GM08714 (cell line): Measurements from ENCODE around the gene HIVEP2.
A peak's percentile ranks its signal among the peaks of the same experiment; 100 is the strongest.

Experiments
- H3K4me3 ChIP-seq: fragments of 200-500 bp; sonication (Bioruptor generic); 2 replicates; pipeline ENCODE4 v1.5.1; 2014; ENCODE audit warnings: mild to moderate bottlenecking, low read length, inconsistent platforms
- ZNF274 ChIP-seq: IDR thresholded peaks from 2 replicates; pipeline ENCODE4 v1.6.1; 2012; ENCODE audit warnings: mild to moderate bottlenecking, low read depth, low read length

HIVEP2 gene

DNA sequence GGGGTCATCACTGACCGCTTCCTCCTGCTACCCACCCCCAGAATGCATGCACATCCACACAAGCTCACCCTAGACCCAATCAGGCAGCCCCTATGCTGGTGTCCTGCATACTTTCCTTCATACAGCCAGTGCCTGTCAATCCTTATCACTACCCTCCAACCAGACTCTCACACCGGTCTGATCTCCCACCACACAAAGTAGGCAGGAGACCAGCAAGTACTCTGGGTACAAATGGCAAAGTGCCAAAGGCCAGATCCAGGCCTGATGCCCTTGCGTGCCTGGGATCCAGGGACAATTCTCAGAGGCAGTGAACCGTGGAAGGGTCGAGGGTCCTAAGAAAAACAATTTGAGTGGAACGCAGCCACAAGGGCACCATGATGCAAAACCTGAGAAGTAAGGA, 114.2 kb downstream of the HIVEP2 start:
- TF ChIP-seq ZNF274: no peak
- no peak overlapping the region for H3K4me3 ChIP-seq

DNA sequence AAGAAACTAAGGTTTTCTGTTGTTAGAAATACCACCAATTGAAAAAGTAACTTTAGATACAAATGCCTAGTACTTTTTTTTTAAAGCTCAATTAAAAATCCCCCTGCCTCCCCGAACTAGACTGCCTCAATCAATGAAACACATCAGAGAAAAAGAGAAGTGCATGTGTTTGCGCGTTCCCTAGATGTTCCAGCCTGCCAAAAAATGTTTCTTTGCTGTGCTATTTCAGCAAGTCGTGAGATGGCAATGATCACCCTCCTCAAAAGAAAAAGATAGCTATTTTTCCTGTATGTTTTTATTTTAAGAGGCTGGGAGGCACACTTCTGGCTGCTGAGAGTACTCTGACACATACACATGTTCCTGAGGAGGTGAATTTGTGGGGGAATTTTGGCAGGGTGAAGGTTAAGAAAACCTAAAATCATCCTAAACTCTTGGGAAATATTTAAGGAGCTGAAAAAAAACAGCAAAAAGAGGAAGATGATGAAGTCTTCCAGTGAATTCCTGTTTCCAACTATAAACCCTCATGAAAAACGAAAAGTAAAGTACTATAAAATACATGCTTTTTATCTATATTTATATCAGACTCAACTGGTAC, 114.8 kb downstream of the HIVEP2 start:
- no peak for TF ChIP-seq ZNF274

DNA sequence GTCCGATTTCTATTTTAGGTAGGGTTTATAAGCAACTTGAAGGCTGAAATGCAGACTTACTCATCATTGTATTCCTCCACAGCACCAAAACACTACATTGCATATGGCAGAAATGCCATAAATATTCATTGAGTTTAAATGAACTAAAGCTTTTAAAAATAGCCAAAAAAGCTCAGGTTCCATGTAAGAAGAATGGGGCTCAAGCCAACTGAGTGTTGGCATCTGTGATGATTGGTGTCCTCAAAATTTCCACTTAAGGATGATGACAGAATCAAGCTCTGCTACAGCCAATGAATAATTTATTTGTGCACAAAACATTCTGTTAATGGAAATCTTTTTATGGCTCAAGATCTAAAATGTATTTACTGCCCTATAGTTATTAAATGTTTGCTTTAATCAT, 115.4 kb downstream of the HIVEP2 start:
- TF ChIP-seq ZNF274: no peak

More for the DNA sequence above, 114.8 kb downstream of the HIVEP2 start:
- H3K4me3 ChIP-seq: no peak overlapping the region

DNA sequence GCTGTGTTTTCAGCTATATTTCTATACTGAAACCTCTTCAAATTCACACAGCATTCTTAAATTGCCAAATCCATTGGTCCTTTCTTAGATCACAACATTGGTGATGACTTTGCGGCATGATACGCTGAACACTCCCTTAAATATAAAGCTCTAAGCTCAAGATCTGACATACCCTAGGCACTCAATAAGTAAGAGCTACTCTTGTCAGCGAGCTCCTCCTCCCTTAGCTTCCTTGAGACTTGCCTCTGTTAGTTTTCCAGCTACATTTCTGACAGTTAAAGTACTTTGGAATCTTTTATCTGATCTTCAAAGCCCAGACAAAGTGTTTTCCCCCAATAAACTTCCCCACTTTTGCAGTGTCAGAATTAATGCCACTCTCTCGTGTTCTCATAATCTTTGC, 117.0 kb downstream of the HIVEP2 start:
- TF ChIP-seq ZNF274: no peak
- H3K4me3 ChIP-seq: no peak overlapping the region

More for the DNA sequence above, 115.4 kb downstream of the HIVEP2 start:
- no peak overlapping the region for H3K4me3 ChIP-seq

DNA sequence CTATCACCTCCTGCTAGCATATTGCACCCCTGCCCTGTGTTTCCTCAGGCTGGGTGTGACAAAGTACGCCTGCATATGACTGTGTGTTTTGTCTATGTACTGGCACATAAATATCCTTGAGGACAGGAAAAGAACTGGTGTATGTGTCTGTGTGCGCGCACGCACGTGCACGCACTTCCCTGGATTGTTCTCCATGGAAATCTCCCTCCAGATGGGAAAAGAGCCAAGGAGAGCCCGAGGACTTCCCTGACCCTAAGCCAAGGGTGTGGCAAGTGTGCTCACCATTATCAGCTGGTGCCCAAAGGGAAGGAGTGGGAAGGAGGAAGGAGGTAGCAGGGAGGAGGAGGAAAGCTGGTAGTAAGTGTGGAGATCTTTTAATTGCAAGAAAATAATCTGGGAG, 117.6 kb downstream of the HIVEP2 start:
- TF ChIP-seq ZNF274: no peak

DNA sequence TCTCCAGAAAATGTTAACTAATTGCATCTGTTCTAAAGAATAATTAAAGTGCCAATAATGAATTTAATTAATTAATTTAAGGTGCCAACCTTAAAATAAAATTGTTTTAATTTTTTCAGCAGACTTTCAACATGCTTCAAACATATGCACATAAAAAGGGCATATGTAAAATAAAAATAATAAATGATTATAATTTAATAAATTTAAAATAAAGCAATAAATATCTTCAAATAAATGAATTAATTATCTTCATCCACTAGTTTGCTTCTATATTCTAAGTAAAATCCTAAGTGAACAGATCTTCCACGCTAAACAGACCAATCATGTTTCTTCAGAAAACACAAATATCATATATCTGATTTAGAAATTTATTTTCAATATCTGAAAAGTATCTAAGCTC, 119.2 kb downstream of the HIVEP2 start:
- TF ChIP-seq ZNF274: no peak
- no peak overlapping the region for H3K4me3 ChIP-seq

More for the DNA sequence above, 117.6 kb downstream of the HIVEP2 start:
- H3K4me3 ChIP-seq: no peak overlapping the region

DNA sequence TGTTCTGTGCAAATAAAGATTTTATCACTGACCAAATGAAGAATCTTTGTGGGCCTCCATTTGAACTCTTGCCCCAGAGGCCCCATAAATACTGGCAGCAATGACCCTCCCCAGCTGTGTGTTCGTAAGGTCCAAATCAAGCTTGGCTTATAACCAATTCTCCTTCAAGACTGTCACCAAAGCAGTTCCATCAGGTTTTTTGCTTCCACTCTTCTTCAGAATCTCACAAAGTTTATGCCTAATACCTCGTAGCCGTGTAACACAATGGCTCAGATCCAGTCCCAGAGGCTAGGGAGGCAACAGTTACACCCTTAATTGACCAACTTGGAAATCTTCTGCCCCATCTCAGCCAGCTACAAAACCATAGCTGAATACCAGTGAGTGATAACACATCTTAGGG, 120.5 kb downstream of the HIVEP2 start:
- no peak overlapping the region for H3K4me3 ChIP-seq
- no peak for TF ChIP-seq ZNF274

DNA sequence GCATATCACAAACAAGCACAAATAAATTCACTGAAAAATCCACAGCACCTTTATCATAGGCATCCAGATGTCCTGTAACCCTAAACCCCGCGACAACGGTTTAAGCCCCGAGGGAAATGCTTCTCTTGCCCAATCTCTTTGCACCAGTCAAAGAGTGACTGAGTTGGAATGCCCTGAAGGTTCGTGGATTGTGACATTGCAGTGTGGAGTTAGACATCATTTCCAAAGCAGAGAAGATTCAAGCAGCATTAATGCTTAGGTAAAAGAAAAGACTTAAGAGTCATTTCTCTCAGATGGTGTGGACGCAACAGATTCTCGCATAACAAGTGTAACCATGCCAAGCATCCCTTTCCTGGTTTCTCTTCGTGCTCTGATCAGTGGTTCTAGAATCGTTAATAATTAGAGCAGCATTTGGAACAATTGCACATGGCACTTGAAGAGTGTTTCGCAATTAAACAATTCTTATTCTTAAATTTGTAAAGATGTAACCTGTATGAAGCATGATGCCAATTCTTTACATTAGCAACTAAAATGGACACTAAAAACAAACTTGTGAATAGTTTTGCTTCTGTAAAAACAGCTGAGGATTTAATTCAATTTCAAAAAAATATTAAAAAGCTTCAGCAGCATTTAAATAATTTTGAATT, 121.6 kb downstream of the HIVEP2 start:
- TF ChIP-seq ZNF274: no peak

DNA sequence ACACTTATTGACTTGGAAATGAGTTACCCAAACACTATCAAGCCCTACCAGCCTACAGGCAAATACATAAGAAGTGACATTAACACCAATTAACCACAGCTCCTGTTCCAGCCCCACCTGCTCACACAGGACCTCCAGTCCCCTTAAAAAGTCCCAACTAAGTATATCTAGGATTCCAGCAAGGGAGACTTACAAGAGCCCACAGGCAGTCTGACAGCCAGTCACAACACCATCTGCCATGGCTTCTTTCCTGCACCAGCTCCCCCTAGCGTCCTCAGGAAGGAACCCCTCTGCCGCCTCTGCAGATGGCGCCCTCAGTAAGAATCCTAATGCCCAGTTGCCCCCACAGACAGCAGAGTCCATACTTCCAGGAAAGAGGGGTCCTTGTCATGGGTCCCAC, 122.1 kb downstream of the HIVEP2 start:
- TF ChIP-seq ZNF274: no peak
- H3K4me3 ChIP-seq: no peak overlapping the region; the same call in 1 of the 2 replicates

More for the DNA sequence above, 121.6 kb downstream of the HIVEP2 start:
- no peak overlapping the region for H3K4me3 ChIP-seq

DNA sequence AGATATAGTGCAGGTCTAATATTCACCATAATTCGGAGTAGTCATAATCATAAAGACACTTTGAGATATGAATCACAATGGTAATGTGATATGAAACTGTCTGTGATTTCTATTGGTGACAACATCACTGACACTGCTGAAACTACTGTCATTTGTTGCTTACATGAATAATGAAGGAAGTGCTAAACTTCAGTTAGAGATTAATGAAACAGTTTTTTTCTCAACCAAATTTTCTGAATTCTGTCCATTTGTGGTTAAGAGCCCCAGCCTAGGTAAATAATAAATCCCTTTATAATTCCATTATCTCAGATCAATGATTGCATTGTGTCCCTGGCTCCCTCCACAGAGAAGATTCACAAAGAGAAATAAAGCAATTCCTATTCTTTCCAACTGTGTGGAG, 122.6 kb downstream of the HIVEP2 start:
- no peak overlapping the region for H3K4me3 ChIP-seq
- no peak for TF ChIP-seq ZNF274

DNA sequence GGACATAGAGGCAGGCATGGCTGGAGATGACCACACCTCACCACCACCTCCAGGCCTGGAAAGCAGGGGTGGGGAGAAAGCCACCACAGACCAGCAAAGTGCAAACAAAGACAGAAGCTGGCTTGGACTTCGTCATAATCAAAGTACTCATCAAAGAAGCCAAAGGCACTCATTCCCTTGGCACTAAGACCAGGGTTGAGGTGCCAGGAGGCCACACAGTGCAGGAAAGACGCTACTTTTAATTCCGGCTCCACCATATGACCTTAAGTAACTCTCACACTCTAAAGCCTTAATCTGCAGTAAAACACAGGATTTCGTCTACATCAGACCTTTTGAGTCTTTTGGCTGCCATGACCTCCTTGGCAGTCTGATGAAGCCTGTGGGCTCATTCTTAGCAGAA, 123.1 kb downstream of the HIVEP2 start:
- TF ChIP-seq ZNF274: no peak
- H3K4me3 ChIP-seq: no peak overlapping the region; the same call in 1 of the 2 replicates

DNA sequence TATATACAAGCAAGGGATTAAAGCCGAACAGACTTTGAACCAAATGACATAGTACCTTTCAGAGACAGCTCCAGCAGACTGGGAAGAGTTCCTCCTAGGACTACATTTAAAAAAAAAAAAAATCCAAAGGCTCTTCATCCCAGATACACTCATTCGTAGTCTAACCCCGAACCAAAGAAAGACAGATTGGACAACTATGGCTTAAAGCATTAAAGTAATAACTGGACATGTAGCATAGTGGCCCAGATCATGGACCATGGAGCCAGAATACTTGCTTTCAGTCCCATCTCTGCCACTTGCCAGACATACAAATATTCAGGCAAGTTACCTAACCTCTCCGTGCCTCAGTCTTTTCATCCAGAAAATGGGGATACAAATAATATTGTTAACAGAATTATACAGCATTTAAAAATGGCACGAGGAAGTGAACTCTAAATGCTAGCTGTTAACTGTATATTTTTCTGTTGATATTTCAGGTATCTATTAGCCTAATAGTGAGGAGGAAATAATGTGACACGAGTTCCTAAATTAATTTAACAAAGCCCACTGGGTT, 123.7 kb downstream of the HIVEP2 start:
- no peak overlapping the region for H3K4me3 ChIP-seq
- TF ChIP-seq ZNF274: no peak

DNA sequence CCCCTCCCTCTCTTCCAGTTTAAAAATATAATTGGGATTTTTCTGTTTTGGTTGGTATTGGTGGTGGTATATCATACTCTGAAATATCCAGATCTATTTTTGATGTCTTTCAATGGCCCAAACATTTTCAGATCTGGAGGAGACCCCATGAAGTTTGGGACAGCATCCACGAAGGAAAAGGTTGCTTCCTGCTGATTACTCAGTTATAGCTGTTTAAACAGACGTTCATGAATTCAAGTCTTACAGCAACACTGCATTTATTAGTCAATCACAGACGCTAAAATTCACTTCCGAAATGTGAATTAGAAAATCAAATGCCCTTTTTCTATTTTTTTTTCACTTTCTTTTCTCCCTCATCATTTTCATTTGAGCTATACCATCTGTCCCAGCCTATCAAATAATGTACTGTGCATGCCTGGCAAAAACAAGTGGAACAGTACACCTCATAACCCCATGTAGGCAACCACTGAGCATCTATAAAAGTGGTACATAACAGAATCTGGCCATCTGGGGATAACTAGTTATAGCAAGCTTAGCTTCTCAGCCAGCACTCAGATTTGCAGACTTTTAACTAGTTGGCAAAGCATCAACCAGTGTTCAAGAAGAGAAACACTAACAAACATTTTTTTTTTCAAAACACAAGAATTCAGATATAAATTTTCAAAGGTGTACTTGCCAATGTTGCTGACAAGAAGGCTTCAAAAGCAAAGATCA, 124.5 kb downstream of the HIVEP2 start:
- no peak for TF ChIP-seq ZNF274
- H3K4me3 ChIP-seq: peak overlapping the region; percentile 69

DNA sequence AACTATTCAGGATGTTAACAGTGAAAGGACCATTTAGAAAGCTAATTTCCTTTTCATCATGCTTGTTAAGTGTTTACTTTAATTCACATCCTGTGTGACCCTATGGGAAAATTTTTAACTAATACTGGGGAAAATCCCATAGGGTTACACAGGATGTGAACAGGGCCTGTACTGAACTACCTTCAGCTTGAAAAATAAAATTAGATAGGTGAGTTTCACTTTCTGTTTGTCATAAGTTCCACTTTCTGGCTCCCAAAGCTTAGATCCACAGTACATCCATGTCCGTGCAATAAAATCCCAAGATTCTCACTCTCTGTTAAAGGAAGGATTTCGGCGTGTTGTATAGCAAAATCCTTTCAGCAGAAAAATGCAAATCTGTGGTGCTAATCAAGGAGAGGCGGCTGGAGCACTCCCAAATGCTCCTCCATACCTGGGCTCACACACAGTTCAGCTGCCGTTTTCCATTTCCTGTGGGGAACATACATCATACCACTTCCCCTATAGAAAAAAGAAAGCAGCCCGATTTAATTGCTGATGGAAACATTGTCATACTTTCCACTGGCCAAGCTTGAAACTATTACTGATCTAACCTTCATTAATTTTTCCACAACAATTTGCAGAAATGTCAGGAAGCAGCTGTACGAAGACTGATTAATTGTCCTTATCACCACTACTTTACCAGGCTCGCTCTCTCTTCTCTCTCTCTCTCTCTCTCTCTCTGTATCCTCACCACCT, 125.2 kb downstream of the HIVEP2 start:
- TF ChIP-seq ZNF274: no peak
- H3K4me3 ChIP-seq: peak overlapping the region; percentile 69

DNA sequence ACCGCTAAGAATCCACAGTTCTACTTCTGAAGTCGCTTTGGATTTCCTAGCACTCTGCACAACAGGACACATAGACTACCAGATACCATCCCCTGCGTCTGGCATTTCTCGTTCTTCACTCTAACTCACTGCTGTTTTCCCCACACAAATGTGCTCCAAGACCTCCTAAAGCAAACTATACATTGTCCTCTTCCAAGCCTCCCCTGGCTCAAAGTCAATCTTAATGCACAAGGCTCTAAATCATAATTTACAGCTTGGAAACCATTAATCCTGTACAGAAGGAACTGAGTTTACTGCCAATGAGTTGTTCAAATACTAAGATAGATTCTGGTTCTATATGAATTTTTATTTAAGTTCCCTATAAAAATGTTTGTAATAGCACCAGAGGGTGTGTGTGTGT, 128.5 kb downstream of the HIVEP2 start:
- H3K4me3 ChIP-seq: no peak overlapping the region
- no peak for TF ChIP-seq ZNF274
